Rectal smooth muscle tissue (tissue), 1 donor: ENCODE data around the gene SAAL1.

Experiments used
- H3K27ac ChIP-seq: one replicate; pipeline ENCODE4 v1.7.0; 2013; ENCODE audit warnings: low read depth, low read length, inconsistent platforms
- H3K27me3 ChIP-seq: one replicate; pipeline ENCODE4 v1.7.0; 2013; ENCODE audit warnings: low read length; ENCODE audit not compliant: control insufficient read depth, insufficient read depth
- H3K36me3 ChIP-seq: one replicate; pipeline ENCODE4 v1.7.0; 2013; ENCODE audit warnings: low read length; ENCODE audit not compliant: control insufficient read depth, insufficient read depth
- H3K4me1 ChIP-seq: one replicate; pipeline ENCODE4 v1.7.0; 2013; ENCODE audit warnings: low read length; ENCODE audit not compliant: control insufficient read depth, insufficient read depth
- H3K4me3 ChIP-seq: one replicate; pipeline ENCODE4 v1.7.0; 2013; ENCODE audit warnings: low read length
- H3K9ac ChIP-seq: one replicate; pipeline ENCODE4 v1.7.0; 2013; ENCODE audit warnings: low read length

The SAAL1 gene

GRCh38 chr11:18111005-18111404 lies 5.1 kb upstream of the SAAL1 start:
- Histone ChIP-seq H3K36me3 (no peaks in the 10 kb centered on the region), H3K4me3 (no peak overlapping the region), H3K27me3 (peaks cover 2% of the 10 kb centered on the region), H3K4me1 (peaks cover 2% of the 10 kb centered on the region), H3K27ac (no peak overlapping the region), H3K9ac (no peak overlapping the region)

GRCh38 chr11:18108254-18108653 lies 2.4 kb upstream of the SAAL1 start:
- H3K4me1 ChIP-seq: peaks cover 2% of the 10 kb centered on the region
- H3K4me3 ChIP-seq: no peak overlapping the region
- H3K27ac ChIP-seq: no peak overlapping the region
- no peak overlapping the region for H3K9ac ChIP-seq
- no peaks in the 10 kb centered on the region for H3K36me3 ChIP-seq
- peaks cover 2% of the 10 kb centered on the region for H3K27me3 ChIP-seq

GRCh38 chr11:18106688-18107087 lies 806 bp upstream of the SAAL1 start:
- no peaks in the 10 kb centered on the region for H3K36me3 ChIP-seq
- no peaks in the 10 kb centered on the region for H3K27me3 ChIP-seq
- no peak overlapping the region for H3K4me3 ChIP-seq
- peaks cover 2% of the 10 kb centered on the region for H3K4me1 ChIP-seq
- no peak overlapping the region for H3K27ac ChIP-seq
- H3K9ac ChIP-seq: no peak overlapping the region

GRCh38 chr11:18105086-18105801 lies 638 bp downstream of the SAAL1 start:
- H3K9ac ChIP-seq: peak overlapping the region; percentile 74
- no peaks in the 10 kb centered on the region for H3K36me3 ChIP-seq
- H3K4me3 ChIP-seq: peak overlapping the region; percentile 95
- no peaks in the 10 kb centered on the region for H3K27me3 ChIP-seq
- no peak overlapping the region for H3K27ac ChIP-seq
- peaks cover 2% of the 10 kb centered on the region for H3K4me1 ChIP-seq

- H3K4me1 ChIP-seq: no peaks in the 10 kb centered on the region
- no peaks in the 10 kb centered on the region for H3K27me3 ChIP-seq
- no peak overlapping the region for H3K4me3 ChIP-seq
- H3K9ac ChIP-seq: no peak overlapping the region
- no peak overlapping the region for H3K27ac ChIP-seq
- H3K36me3 ChIP-seq: no peaks in the 10 kb centered on the region
Observed at GRCh38 chr11:18100926-18101656, 4.8 kb downstream of the SAAL1 start.

GRCh38 chr11:18093959-18094358 lies 11.9 kb downstream of the SAAL1 start:
- Histone ChIP-seq H3K4me1 (no peaks in the 10 kb centered on the region), H3K27ac (no peak overlapping the region), H3K36me3 (peaks cover 18% of the 10 kb centered on the region), H3K9ac (no peak overlapping the region), H3K27me3 (no peaks in the 10 kb centered on the region), H3K4me3 (no peak overlapping the region)

- H3K27ac ChIP-seq: no peak overlapping the region
- H3K4me3 ChIP-seq: no peak overlapping the region
- peaks cover 22% of the 10 kb centered on the region for H3K36me3 ChIP-seq
Observed at GRCh38 chr11:18091731-18092130, 14.2 kb downstream of the SAAL1 start.

GRCh38 chr11:18088966-18089365 lies 16.9 kb downstream of the SAAL1 start:
- no peak overlapping the region for H3K4me3 ChIP-seq
- H3K27me3 ChIP-seq: no peaks in the 10 kb centered on the region
- no peak overlapping the region for H3K27ac ChIP-seq
- no peaks in the 10 kb centered on the region for H3K4me1 ChIP-seq
- H3K36me3 ChIP-seq: peaks cover 12% of the 10 kb centered on the region
- H3K9ac ChIP-seq: no peak overlapping the region

More at GRCh38 chr11:18091731-18092130, 14.2 kb downstream of the SAAL1 start:
- Histone ChIP-seq H3K27me3 (no peaks in the 10 kb centered on the region), H3K4me1 (no peaks in the 10 kb centered on the region), H3K9ac (no peak overlapping the region)

GRCh38 chr11:18088366-18088765 lies 17.5 kb downstream of the SAAL1 start:
- Histone ChIP-seq H3K27ac (no peak overlapping the region), H3K9ac (no peak overlapping the region), H3K36me3 (peaks cover 10% of the 10 kb centered on the region), H3K27me3 (no peaks in the 10 kb centered on the region), H3K4me3 (no peak overlapping the region), H3K4me1 (no peaks in the 10 kb centered on the region)

GRCh38 chr11:18081551-18081950 lies 24.3 kb downstream of the SAAL1 start:
- Histone ChIP-seq H3K27ac (no peak overlapping the region), H3K27me3 (no peaks in the 10 kb centered on the region), H3K9ac (no peak overlapping the region), H3K36me3 (no peaks in the 10 kb centered on the region), H3K4me3 (no peak overlapping the region), H3K4me1 (no peaks in the 10 kb centered on the region)

- no peaks in the 10 kb centered on the region for H3K27me3 ChIP-seq
- no peak overlapping the region for H3K4me3 ChIP-seq
- no peak overlapping the region for H3K9ac ChIP-seq
- H3K36me3 ChIP-seq: no peaks in the 10 kb centered on the region
- no peaks in the 10 kb centered on the region for H3K4me1 ChIP-seq
- H3K27ac ChIP-seq: no peak overlapping the region
Observed at GRCh38 chr11:18080451-18080850, 25.4 kb downstream of the SAAL1 start.

- no peak overlapping the region for H3K4me3 ChIP-seq
- no peaks in the 10 kb centered on the region for H3K4me1 ChIP-seq
- H3K27me3 ChIP-seq: no peaks in the 10 kb centered on the region
- no peak overlapping the region for H3K9ac ChIP-seq
- no peaks in the 10 kb centered on the region for H3K36me3 ChIP-seq
- no peak overlapping the region for H3K27ac ChIP-seq
Observed at GRCh38 chr11:18078909-18079308, 27.0 kb downstream of the SAAL1 start.

GRCh38 chr11:18075444-18075843 lies 30.4 kb downstream of the SAAL1 start:
- Histone ChIP-seq H3K36me3 (no peaks in the 10 kb centered on the region), H3K4me3 (no peak overlapping the region), H3K27me3 (no peaks in the 10 kb centered on the region), H3K9ac (no peak overlapping the region), H3K4me1 (no peaks in the 10 kb centered on the region), H3K27ac (no peak overlapping the region)
